NT2/D1 (cell line): ENCODE measurements around the gene PATJ.
"Not testable (repeated sequence)": the region's sequence is repeated elsewhere in the genome, so short reads cannot be mapped to it uniquely, and the experiment has no call there.

Experiments used
- SUZ12 ChIP-seq: IDR thresholded peaks from 2 replicates; pipeline ENCODE4 v1.6.1; 2011; ENCODE audit not compliant: insufficient read length, insufficient read depth; ENCODE audit errors: extremely low read depth
- YY1 ChIP-seq: IDR thresholded peaks from 2 replicates; pipeline ENCODE4 v1.6.1; 2011; ENCODE audit not compliant: insufficient read length, insufficient read depth
- ZNF274 ChIP-seq: IDR thresholded peaks from 2 replicates; pipeline ENCODE4 v1.6.1; 2011; ENCODE audit warnings: mild to moderate bottlenecking, low read depth, low read length

DNA sequence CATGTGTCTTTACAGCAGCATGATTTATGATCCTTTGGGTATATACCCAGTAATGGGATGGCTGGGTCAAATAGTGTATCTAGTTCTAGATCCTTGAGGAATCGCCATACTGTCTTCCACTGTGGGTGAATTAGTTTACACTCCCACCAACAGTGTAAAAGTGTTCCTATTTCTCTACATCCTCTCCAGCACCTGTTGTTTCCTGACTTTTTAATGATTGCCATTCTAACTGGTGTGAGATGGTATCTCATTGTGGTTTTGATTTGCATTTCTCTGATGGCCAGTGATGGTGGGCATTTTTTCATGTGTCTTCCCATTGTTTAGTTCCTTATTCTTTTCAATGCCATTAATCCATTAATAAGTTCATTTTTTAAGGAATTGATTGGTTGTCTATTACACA, 58.8 kb downstream of the PATJ start:
- not testable (repeated sequence) for TF ChIP-seq SUZ12, YY1, ZNF274
